Posterior vena cava (tissue), 2 donors: ENCODE results near the gene FRYL. TPM values are rescaled to one million over a fixed set of nuclear protein-coding genes. Genes with fewer than 3 reads are reported as not detected.
"Not testable (repeated sequence)": the region's sequence is repeated elsewhere in the genome, so short reads cannot be mapped to it uniquely, and the experiment has no call there.

ENCODE experiments used
- DNase-seq: peaks from one replicate; pipeline ENCODE4 v3.0.0-alpha.2; 2020; ENCODE audit warnings: low spot score
- intact Hi-C, 2 donors: fragments of 100-400 bp; cut with DNase I; formaldehyde crosslinking; loops; one replicate each; pipeline versions ENCODE4 v1.14.1 to v1.14.2; 2022 to 2023
- long read RNA-seq, 2 donors: library from polyadenylated mRNA; unstranded; transcript quantifications; one replicate each; pipeline ENCODE4 v2.0.0, GENCODE V29; 2020 to 2021
- total RNA-seq, 2 donors: library from RNA; stranded (reverse); fragmentation: NEBNext Ultra II Directional; extraction: Animal tissue kit (Norgen Biotek cat#: 25700); gene quantifications; one replicate each; pipeline ENCODE4 v1.2.1, GENCODE V29; 2021
- donor health status: DM: yes; HTN: yes; CAD: no.
- donor health status: DM: yes; HTN: yes; CAD: no.

The FRYL gene
- 10 to 100 TPM; 59.6 to 73.2 TPM for total RNA-seq
- long read RNA-seq, donor 1, partial matches to known transcripts: 2 of 8 reads
- long read RNA-seq, donor 1, other reads (novel, unspliced or antisense): 5 of 8 reads
- long read RNA-seq, donor 2, partial matches to known transcripts: 0 of 7 reads
- long read RNA-seq, donor 2, other reads (novel, unspliced or antisense): 7 of 7 reads

- intact Hi-C loops: loop anchor here (1.0 to 5.0 kb wide), 2 partner anchors 8 to 52 kb away; partner anchors contain the start of gene OCIAD1 (in 1 of the 2)
- DNase-seq: peak; percentile 100
Observed at GRCh38 chr4:48779998-48780864, at the start of gene FRYL. Gene FRYL (minus strand): TSS chr4:48780279. CDS start chr4:48634410, 145,869 bp downstream.

GRCh38 chr4:48827622-48828021 lies 47.5 kb upstream of the FRYL start:
- DNase-seq: no peak
- intact Hi-C loops: no loop called here

DNA sequence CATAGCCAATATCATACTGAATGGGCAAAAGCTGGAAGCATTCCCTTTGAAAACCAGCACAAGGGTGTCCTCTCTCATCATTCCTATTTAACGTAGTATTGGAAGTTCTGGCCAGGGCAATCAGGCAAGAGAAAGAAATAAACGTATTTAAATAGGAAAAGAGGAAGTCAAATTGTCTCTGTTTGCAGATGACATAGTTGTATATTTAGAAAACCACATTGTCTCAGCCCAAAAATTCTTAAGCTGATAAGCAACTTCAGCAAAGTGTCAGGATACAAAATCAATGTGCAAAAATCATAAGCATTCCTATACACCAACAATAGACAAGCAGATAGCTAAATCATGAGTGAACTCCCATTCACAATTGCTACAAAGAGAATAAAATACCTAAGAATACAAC lies 41.4 kb upstream of the FRYL start:
- intact Hi-C loops, DNase-seq: not testable (repeated sequence)

DNA sequence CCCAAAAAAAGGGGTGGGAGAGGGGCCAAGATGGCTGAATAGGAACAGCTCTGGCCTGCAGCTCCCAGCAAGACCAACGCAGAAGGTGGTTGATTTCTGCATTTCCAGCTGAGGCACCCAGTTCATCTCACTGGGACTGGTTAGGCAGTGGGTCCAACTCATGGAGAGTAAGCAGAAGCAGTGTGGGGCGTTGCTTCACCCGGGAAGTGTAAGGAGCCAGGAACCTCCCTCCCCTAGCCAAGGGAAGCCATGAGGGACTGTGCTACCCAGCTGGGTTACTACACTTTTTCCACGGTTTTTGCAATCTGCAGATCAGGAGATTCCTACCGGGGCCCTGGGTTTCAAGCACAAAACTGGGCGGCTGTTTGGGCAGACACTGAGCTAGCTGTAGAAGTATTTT lies 36.9 kb upstream of the FRYL start:
- DNase-seq: no peak
- intact Hi-C loops: no loop called here

GRCh38 chr4:48816297-48816696 lies 36.2 kb upstream of the FRYL start:
- intact Hi-C loops, DNase-seq: not testable (repeated sequence)

DNA sequence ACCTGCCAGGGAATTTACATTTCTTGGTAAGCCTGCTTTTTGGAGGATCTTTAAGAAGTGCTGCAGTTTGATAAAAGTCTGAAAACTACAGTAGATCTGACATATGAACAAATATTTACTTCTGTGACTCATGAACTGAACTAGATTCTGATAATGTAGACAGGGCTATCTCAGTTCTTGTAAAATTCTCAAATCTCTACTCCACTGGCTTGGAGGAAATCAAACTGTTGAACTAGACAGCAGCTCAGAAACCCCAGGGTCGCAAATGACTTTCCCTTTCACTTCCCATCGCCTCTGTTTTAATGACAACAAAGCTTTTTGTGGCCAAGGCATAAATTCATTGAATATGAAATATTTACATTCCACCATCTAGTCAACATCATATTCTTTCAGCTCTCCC lies 35.4 kb upstream of the FRYL start:
- DNase-seq: no peak

GRCh38 chr4:48813964-48814363 lies 33.9 kb upstream of the FRYL start:
- DNase-seq: no peak
- intact Hi-C loops: no loop called here

More for the DNA sequence above, 35.4 kb upstream of the FRYL start:
- intact Hi-C loops: no loop called here

GRCh38 chr4:48812866-48813265 lies 32.8 kb upstream of the FRYL start:
- intact Hi-C loops: no loop called here
- DNase-seq: no peak

- intact Hi-C loops: no loop called here
- DNase-seq: no peak
Observed at GRCh38 chr4:48804584-48805301, 24.7 kb upstream of the FRYL start.

DNA sequence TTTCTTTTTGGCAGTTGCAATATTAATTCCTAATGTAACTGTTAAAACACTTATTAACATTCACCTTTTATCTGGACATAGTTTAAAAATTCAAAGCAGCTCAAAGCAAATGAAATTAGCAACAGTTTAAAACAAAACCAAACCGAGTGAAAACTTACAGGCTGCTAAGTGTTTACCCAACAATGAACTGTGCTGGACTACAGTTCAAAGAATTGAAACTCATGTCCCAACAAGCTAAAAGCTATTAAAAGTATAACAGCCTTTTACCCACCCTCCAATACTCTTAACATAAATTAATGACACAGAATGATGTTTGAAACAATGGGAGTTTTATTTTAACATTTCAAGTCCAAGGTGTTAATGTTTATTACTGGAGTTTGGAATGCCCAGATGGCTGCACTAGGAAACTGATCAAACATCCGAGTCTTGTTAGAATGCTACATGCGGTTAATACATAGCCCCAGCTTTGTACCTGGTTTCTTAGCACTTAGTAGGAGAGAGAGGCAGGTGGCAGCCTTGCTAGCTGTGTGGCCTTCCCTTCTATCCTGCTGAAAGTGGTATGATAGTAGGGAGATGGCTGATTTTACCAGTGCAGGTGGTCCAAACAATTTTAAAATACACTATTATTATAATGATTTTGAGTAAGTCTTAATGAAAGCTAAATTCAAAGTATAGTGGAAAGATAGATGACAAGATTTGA lies 21.1 kb upstream of the FRYL start:
- intact Hi-C loops: no loop called here
- DNase-seq: no peak

DNA sequence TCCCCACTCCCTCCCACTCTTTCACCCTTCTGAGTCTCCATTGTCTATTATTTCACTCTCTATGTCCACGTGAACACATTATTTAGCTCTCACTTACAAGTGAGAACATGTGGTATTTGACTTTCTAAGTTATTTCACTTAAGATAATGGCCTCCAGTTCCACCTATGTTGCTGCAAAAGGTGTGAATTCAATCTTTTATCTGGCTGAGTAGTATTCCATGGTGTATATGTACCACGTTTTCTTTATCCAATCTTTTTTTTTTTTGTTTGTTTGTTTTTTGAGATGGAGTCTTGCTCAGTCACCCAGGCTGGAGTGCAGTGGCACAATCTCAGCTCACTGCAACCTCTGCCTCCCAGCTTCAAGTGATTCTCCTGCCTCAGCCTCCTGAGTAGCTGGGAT lies 20.1 kb upstream of the FRYL start:
- intact Hi-C loops, DNase-seq: not testable (repeated sequence)

DNA sequence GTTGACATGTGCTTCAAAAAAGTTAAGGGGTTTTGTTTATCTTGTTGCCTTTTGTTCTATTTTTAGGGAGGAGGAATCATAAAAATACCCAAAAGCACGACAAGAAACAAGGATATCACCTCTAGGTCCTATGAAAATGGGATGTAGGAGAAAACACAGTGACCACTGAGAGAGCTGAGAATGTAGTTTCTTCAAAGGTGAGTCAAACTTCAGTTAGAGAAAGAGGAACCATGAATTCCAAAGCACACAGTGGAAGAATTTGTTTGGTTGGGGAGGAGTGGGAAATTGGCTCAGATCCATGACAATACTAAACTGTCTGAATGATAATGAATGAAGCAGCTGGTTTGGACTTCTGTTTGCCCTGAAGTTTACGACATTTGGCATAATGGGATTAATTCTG lies 19.1 kb upstream of the FRYL start:
- DNase-seq: no peak
- intact Hi-C loops: no loop called here

- DNase-seq: no peak
- intact Hi-C loops: no loop called here
Observed at GRCh38 chr4:48798117-48798516, 18.0 kb upstream of the FRYL start.

DNA sequence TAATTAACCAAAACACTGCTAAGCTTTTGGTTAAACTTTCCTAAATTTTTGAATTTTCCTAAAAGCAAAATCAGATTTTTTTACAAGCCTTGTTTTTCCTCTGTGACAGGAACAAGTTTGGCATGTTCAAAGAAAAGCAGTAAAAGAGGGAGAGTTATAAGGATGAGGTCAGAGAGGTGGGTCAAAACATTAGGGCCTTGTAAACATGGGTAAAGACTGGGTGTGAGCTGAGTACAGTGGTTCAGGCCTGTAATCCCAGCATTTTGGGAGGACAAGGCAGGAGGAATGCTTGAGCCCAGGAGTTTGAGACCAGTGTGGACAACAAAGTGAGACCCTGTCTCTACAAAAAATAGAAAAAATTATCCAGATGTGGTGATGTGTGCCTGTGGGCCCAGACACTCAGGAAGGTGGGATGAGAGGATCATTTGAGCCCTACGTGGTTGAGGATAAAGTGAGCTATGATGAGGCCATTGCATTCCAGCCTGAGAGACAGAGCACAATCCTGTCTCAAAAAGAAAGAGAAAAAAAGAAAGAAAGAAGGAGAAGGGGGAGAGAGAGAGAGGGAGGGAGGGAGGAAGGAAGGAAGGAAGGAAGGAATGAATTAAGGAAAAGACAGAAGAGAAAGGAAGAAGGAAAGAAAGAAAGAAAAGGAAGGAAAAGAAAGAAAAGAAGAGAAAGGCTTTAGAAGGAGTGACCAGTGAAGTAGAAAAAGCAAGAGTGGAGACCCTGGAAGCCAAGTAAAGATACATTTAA lies 17.0 kb upstream of the FRYL start:
- DNase-seq: no peak
- intact Hi-C loops: no loop called here

- DNase-seq: no peak
- intact Hi-C loops: no loop called here
Observed at GRCh38 chr4:48796191-48796926, 16.3 kb upstream of the FRYL start.

GRCh38 chr4:48795108-48795507 lies 15.0 kb upstream of the FRYL start:
- no peak for DNase-seq
- intact Hi-C loops: no loop called here

DNA sequence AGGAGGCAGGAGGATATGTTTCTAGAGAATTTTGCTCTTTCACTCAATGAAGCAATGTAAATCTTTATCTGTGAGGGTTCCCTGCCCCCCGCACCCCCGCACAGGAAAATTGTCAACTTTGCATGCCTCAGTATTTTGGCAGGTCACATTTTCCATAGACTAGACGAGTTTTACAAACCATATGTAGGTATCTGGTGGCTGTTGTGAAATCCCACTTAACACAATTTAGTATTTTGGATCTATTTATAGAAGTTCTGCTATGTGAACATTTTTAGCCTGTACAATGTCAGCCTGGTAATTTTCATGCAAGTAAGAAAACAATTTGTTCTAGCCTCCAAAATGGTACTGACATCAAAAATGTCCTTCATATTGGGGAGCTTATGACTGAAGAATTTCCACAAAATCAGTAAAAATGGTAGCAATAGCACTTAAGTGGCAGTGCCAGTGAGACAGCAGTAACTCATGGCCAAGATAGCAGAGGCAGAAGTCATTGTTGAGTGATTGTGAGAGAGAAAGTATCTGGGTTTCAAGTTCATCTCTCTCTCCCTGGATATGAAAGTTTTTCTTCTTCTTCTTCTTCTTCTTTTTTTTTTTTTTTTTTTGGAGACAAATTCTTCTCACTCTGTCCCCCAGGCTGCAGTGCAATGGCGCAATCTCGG lies 12.4 kb upstream of the FRYL start:
- intact Hi-C loops: no loop called here

GRCh38 chr4:48791313-48791712 lies 11.2 kb upstream of the FRYL start:
- DNase-seq: no peak
- intact Hi-C loops: no loop called here

More for the DNA sequence above, 12.4 kb upstream of the FRYL start:
- DNase-seq: no peak
